GM12872 (cell line): ENCODE data around the gene RAPGEF1.

ENCODE experiments used
- TF ChIP-seq, protein P1 (sequence below): IDR thresholded peaks from 3 replicates; pipeline ENCODE4 v1.5.1; 2011; ENCODE audit warnings: low read depth, mild to moderate bottlenecking, low read length, moderate library complexity; ENCODE audit not compliant: insufficient read depth

RAPGEF1 gene

DNA sequence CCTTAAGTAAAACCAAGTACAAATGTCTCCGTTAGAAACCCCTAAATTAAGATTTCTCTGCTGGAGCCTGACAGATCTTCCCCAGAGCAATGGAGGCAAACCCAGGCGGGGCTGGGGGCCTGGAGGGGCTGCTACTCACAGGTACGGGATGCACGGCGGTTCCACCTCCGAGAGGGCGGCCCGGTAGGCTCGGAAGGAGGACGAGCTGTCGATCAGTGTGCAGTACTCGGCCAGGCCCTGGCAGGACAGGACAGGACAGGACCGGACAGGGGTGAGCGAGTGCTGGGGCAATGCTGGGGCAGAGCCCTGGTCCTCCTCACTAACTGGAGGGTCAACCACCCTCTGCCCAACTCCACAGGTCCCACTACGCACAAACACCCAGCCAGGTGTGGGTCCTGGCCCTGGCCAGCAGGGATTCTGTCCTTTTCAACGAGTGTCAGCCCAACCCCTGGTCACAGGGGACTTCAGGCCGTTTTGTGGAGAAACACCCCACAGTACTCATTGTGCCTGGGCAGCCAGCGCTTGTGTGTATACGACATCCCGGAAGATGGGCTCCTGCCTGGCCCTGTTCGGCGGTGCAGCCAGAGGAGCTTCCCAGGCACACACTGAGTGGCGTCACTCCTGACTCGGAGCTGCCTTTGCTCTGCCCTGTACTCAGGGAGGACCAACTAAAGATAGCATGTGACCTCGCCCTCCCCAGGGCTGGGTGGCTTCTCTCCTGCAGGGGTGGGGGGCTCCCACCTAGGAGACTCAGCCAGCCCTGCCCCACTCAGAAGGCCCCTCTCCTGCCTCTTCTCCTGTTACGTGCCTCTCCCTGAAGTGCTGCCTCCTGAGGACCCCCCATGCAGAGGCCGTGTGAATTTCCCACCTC is 157.2 kb downstream of the RAPGEF1 start:
- TF ChIP-seq, protein P1, sequence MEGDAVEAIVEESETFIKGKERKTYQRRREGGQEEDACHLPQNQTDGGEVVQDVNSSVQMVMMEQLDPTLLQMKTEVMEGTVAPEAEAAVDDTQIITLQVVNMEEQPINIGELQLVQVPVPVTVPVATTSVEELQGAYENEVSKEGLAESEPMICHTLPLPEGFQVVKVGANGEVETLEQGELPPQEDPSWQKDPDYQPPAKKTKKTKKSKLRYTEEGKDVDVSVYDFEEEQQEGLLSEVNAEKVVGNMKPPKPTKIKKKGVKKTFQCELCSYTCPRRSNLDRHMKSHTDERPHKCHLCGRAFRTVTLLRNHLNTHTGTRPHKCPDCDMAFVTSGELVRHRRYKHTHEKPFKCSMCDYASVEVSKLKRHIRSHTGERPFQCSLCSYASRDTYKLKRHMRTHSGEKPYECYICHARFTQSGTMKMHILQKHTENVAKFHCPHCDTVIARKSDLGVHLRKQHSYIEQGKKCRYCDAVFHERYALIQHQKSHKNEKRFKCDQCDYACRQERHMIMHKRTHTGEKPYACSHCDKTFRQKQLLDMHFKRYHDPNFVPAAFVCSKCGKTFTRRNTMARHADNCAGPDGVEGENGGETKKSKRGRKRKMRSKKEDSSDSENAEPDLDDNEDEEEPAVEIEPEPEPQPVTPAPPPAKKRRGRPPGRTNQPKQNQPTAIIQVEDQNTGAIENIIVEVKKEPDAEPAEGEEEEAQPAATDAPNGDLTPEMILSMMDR, result no peak

DNA sequence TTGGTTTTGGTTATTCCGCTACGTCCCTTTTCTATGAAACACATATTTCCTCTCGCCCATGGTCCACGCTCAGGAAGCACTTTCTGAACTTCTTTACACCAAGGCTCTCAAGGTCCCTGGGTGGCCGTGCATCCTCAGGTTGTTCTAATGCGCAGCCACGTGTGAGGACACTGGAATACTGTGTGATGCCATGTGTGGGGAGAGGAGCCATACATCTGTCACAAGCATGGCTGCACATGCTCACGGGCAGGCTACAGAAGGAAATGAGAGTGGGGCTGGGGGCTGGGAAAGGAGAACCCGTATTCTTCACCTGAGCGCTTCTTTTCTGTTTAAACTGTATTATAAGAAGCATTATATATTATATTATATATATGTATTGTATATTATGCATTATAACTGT is 157.8 kb downstream of the RAPGEF1 start:
- TF ChIP-seq, protein P1, result no peak

DNA sequence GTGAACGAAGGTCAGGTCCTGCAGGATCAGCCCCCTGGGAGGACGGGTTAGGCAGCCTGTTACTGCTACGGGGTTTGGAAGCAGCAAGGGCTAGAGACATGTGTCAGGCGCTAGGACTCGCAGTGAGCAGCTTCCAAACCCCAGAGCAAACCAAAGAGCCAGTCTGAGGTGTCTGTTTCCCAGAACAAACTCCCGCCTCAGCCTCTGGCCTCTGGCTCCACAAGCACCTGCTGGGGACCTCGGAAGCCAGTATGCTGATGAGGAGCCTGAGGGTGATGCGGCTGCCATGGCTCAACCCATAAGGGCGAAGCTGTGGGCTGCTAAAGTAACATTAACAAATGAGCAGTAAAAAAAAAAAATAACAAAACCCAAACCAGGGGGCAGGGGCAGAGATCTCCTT is 159.5 kb downstream of the RAPGEF1 start:
- TF ChIP-seq, protein P1, result no peak

DNA sequence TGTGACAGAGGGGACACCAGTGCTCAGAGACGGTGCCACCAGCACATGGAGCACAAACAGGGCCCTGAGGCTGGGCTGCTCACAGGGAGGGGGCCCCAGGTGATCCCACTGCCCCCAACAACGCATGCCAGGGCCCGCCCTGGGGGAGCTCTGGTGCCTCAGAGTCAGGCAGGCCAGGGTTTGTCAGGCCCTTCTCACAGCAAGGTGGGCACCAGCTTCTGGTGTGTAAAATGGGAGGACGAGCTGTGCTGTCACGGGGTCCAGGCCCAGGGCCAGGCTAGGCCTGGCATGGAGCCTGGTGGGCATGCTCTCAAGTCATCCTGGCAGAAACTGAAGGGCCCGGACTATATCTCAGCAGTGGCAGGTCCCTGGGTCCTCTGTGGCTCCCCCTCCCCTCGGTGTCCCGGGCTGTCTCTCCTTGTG is 160.1 kb downstream of the RAPGEF1 start:
- TF ChIP-seq, protein P1, result no peak

DNA sequence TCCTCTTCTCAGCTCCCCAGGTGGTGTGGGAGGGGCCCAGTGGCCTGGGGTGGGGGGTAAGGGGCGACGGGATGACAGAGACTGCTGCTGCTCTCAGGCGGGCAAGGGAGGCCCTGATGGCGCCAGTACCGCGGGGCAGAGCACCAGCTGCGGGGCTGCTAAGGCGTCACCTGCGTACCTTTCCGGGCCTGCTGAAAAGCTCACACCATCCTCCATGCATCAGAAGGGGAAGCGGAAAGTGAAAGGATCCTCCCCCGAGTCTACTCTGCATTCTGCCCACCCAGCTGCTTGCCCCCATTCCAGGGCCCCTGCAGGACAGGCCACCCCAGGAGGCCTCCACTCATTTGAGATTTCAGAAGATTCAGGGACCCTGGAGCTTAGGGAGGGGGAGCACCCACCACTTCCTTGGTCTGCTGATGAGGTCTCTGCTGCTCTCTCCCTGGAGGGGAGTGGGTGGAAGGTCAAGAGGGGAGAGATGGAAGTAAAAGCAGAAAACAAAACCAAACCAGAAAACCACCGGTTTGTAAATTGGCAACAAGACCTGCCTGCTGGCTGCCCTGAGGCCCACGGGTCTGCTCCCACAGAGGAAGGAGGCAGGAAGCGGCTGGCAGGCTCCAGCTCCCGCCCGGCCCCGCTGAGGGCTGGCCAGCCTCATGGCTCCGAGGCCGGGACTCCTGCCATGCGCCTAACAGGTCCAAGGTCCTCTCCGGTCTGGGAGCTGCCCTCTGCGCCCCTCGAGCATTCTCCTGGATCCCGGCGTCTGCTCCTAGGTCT is 161.0 kb downstream of the RAPGEF1 start:
- TF ChIP-seq, protein P1, result no peak

DNA sequence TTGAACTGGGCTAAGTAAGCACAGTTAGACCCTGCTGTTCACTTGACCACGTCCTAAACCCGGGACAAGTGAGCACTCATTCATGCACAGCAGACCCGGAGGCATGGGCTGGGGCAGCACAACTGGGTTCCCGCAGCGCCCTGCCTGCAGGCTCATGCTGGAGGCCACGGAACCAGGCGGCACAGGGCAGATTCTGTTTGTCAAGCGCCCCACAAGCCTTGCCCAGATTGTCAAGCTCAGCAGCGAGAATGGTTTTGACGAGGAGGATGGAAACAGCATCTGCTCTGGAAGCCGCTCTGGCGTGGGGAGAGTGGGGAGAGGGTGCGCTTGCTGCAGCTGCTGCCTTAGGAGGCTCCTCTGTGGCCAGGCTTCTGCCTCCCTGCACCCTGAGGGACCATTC is 161.9 kb downstream of the RAPGEF1 start:
- TF ChIP-seq, protein P1, result no peak
